ENCODE data around the gene PDZD7.
A peak's percentile ranks its signal among the peaks of the same experiment; 100 is the strongest.

The PDZD7 gene

GRCh38 chr10:101020427-101021075 lies 10.4 kb downstream of the PDZD7 start:
- TF ChIP-seq CTCF (IDR thresholded peaks at IDR 0.05): no peak
- Histone ChIP-seq H3K27me3 (peaks cover 0 to 53% of the 10 kb centered on the region in 2 donors), H3K27ac (no peak overlapping the region), H3K4me3 (no peak overlapping the region), H3K9me3 (no peaks in the 10 kb centered on the region), H3K36me3 (no peaks in the 10 kb centered on the region), H3K4me1 (peaks cover 0 to 7% (median 6%) of the 10 kb centered on the region in 4 donors)
- DNase-seq: no peak
- intact Hi-C loops (cut with DNase I; ENCODE audit: low total_unique reads): no loop called here

GRCh38 chr10:101019440-101019703 lies 11.6 kb downstream of the PDZD7 start:
- Histone ChIP-seq H3K4me3 (no peak overlapping the region), H3K4me1 (peaks cover 0 to 7% (median 6%) of the 10 kb centered on the region in 4 donors), H3K9me3 (no peaks in the 10 kb centered on the region), H3K27me3 (peaks cover 0 to 54% of the 10 kb centered on the region in 2 donors), H3K27ac (no peak overlapping the region), H3K36me3 (no peaks in the 10 kb centered on the region)
- intact Hi-C loops (cut with DNase I; ENCODE audit: low total_unique reads): no loop called here
- TF ChIP-seq CTCF (IDR thresholded peaks at IDR 0.05): no peak
- DNase-seq: no peak

DNA sequence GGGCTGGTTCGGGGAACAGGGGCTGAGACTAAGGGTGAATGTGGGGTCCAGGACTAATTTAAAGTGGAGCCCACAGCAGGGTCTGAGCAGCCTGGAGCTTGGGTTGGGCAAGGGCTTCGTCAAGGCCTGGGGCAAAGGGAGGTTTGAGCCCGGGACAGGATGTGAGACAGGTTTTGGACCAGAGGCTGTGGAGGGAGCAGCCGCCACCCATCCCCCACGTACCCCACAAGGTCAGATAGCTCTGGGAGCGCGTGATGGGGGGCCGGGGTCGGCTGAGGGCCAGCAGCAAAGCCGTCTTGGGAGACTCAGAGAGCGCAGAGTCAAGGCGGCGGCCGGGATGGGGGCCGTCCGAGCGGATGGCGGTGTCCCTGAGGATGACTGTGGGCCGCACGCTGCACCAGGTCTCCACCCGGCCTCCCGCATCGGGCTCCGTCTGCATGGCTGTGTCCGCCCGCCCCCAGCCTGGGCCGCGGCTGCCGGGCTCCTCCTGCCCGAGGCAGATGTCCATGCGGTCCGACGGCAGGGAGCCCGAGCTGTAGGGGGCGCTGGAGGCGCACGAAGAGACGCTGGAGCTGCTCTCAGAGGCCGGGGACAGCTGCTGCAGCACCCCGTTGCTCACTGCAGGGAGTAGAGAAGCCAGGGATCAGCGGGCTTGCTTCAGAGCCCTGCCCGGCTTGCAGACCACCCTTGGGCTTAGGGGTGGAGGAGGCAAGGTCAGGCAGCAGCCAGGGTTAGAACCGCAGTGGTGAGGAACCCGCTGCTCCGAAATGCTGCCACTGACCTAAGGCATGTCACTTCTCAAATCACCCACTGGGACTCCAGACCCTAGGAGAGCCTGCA lies 12.1 kb downstream of the PDZD7 start:
- TF ChIP-seq CTCF (IDR thresholded peaks at IDR 0.05): peak; percentile 46 to 67
- DNase-seq: peak; percentile 74 to 83
- H3K27ac ChIP-seq: no peak overlapping the region
- peaks cover 0 to 12% (median 6%) of the 10 kb centered on the region in 4 donors for H3K4me1 ChIP-seq
- no peaks in the 10 kb centered on the region for H3K36me3 ChIP-seq
- H3K4me3 ChIP-seq: no peak overlapping the region
- intact Hi-C loops (cut with DNase I; ENCODE audit: low total_unique reads): no loop called here
- peaks cover 0 to 54% of the 10 kb centered on the region in 2 donors for H3K27me3 ChIP-seq
- no peaks in the 10 kb centered on the region for H3K9me3 ChIP-seq

GRCh38 chr10:101018118-101018599 lies 12.8 kb downstream of the PDZD7 start:
- H3K9me3 ChIP-seq: no peaks in the 10 kb centered on the region
- intact Hi-C loops (cut with DNase I; ENCODE audit: low total_unique reads): no loop called here
- peaks cover 0 to 12% (median 10%) of the 10 kb centered on the region in 4 donors for H3K4me1 ChIP-seq
- H3K27ac ChIP-seq: no peak overlapping the region
- peaks cover 0 to 54% of the 10 kb centered on the region in 2 donors for H3K27me3 ChIP-seq
- H3K4me3 ChIP-seq: no peak overlapping the region
- DNase-seq: no peak
- no peak for TF ChIP-seq CTCF (IDR thresholded peaks at IDR 0.05)
- no peaks in the 10 kb centered on the region for H3K36me3 ChIP-seq

DNA sequence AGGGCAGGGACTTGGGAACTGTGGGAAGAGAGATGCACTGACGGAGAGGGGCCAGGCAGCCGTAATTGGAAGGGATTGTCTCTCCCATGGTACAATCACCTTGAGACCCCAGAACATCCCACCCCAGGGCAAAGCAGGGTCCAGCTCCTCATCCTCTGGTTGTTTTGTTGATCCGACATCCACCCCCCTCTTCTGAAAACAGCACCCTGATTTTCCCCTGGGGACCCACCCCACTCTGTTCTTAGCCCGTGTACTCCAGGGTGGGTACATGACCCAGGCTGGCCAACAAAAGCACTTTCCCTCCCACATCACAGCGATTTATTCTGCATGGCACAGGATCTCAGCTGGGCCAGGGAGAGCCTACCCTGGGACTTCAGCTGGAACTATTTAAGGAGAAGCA lies 14.1 kb downstream of the PDZD7 start:
- TF ChIP-seq CTCF (IDR thresholded peaks at IDR 0.05): no peak
- Histone ChIP-seq H3K27me3 (peaks cover 0 to 50% of the 10 kb centered on the region in 2 donors), H3K36me3 (no peaks in the 10 kb centered on the region), H3K4me3 (no peak overlapping the region), H3K27ac (no peak overlapping the region), H3K4me1 (peaks cover 0 to 23% (median 20%) of the 10 kb centered on the region in 4 donors), H3K9me3 (no peaks in the 10 kb centered on the region)
- DNase-seq: no peak
- intact Hi-C loops (cut with DNase I; ENCODE audit: low total_unique reads): no loop called here

All from tibial artery (tissue), 4 donors.